Measurements from ENCODE around the gene CLDN9.

CLDN9 gene

GRCh38 chr16:3059723-3060242 is 47.1 kb downstream of the CLDN9 start:
- peak overlapping the region; percentile 78 for H3K4me3 ChIP-seq (ENCODE audit: insufficient read length, low read depth)
- no peaks in the 10 kb centered on the region for H3K9me3 ChIP-seq (ENCODE audit: insufficient read depth, low read length)
- TF ChIP-seq ZNF274 (IDR thresholded peaks at IDR 0.05; ENCODE audit: low read depth, low read length) = no peak
- no peak for TF ChIP-seq YY1 (IDR thresholded peaks at IDR 0.05; ENCODE audit: insufficient read depth, insufficient read length)
- TF ChIP-seq SUZ12 (IDR thresholded peaks at IDR 0.05; ENCODE audit: extremely low read depth, insufficient read depth, insufficient read length) = no peak
- H3K36me3 ChIP-seq (ENCODE audit: insufficient read depth, insufficient read length, low read length) = peaks cover 17% of the 10 kb centered on the region
- H3K4me1 ChIP-seq (ENCODE audit: insufficient read depth, insufficient read length) = peaks cover 17% of the 10 kb centered on the region
- peak overlapping the region; percentile 78 for H3K9ac ChIP-seq (ENCODE audit: insufficient read length, low read depth)
- peaks cover 10% of the 10 kb centered on the region for H3K27me3 ChIP-seq (ENCODE audit: insufficient read depth, insufficient read length)
- no peak for DNase-seq (ENCODE audit: low read depth, low spot score)

GRCh38 chr16:3060339-3061127 is 47.8 kb downstream of the CLDN9 start:
- DNase-seq (ENCODE audit: low read depth, low spot score) = no peak
- H3K9me3 ChIP-seq (ENCODE audit: insufficient read depth, low read length) = no peaks in the 10 kb centered on the region
- H3K4me1 ChIP-seq (ENCODE audit: insufficient read depth, insufficient read length) = peaks cover 18% of the 10 kb centered on the region
- peaks cover 9% of the 10 kb centered on the region for H3K36me3 ChIP-seq (ENCODE audit: insufficient read depth, insufficient read length, low read length)
- H3K27me3 ChIP-seq (ENCODE audit: insufficient read depth, insufficient read length) = peaks cover 10% of the 10 kb centered on the region
- TF ChIP-seq YY1 (IDR thresholded peaks at IDR 0.05; ENCODE audit: insufficient read depth, insufficient read length) (no peak), SUZ12 (IDR thresholded peaks at IDR 0.05; ENCODE audit: extremely low read depth, insufficient read depth, insufficient read length) (no peak), ZNF274 (IDR thresholded peaks at IDR 0.05; ENCODE audit: low read depth, low read length) (no peak)
- H3K9ac ChIP-seq (ENCODE audit: insufficient read length, low read depth) = no peak overlapping the region
- no peak overlapping the region for H3K4me3 ChIP-seq (ENCODE audit: insufficient read length, low read depth)

- no peaks in the 10 kb centered on the region for H3K9me3 ChIP-seq (ENCODE audit: insufficient read depth, low read length)
- peaks cover 6% of the 10 kb centered on the region for H3K36me3 ChIP-seq (ENCODE audit: insufficient read depth, insufficient read length, low read length)
- TF ChIP-seq YY1 (IDR thresholded peaks at IDR 0.05; ENCODE audit: insufficient read depth, insufficient read length) = no peak
- TF ChIP-seq ZNF274 (IDR thresholded peaks at IDR 0.05; ENCODE audit: low read depth, low read length) = no peak
- TF ChIP-seq SUZ12 (IDR thresholded peaks at IDR 0.05; ENCODE audit: extremely low read depth, insufficient read depth, insufficient read length) = no peak
- no peak for DNase-seq (ENCODE audit: low read depth, low spot score)
- peaks cover 10% of the 10 kb centered on the region for H3K27me3 ChIP-seq (ENCODE audit: insufficient read depth, insufficient read length)
- no peak overlapping the region for H3K4me3 ChIP-seq (ENCODE audit: insufficient read length, low read depth)
- H3K4me1 ChIP-seq (ENCODE audit: insufficient read depth, insufficient read length) = peaks cover 16% of the 10 kb centered on the region
- H3K9ac ChIP-seq (ENCODE audit: insufficient read length, low read depth) = no peak overlapping the region
Measured at GRCh38 chr16:3062553-3062952, 49.8 kb downstream of the CLDN9 start.

- H3K4me1 ChIP-seq (ENCODE audit: insufficient read depth, insufficient read length) = peaks cover 13% of the 10 kb centered on the region
- peaks cover 17% of the 10 kb centered on the region for H3K36me3 ChIP-seq (ENCODE audit: insufficient read depth, insufficient read length, low read length)
- peak; percentile 49 for DNase-seq (ENCODE audit: low read depth, low spot score)
- H3K9me3 ChIP-seq (ENCODE audit: insufficient read depth, low read length) = no peaks in the 10 kb centered on the region
- no peak for TF ChIP-seq YY1 (IDR thresholded peaks at IDR 0.05; ENCODE audit: insufficient read depth, insufficient read length)
- TF ChIP-seq ZNF274 (IDR thresholded peaks at IDR 0.05; ENCODE audit: low read depth, low read length) = no peak
- no peak for TF ChIP-seq SUZ12 (IDR thresholded peaks at IDR 0.05; ENCODE audit: extremely low read depth, insufficient read depth, insufficient read length)
- no peak overlapping the region for H3K4me3 ChIP-seq (ENCODE audit: insufficient read length, low read depth)
- no peak overlapping the region for H3K9ac ChIP-seq (ENCODE audit: insufficient read length, low read depth)
- peaks cover 10% of the 10 kb centered on the region for H3K27me3 ChIP-seq (ENCODE audit: insufficient read depth, insufficient read length)
Measured at GRCh38 chr16:3063625-3064386, 51.1 kb downstream of the CLDN9 start.
